GM23248 (cell line): ENCODE results near the gene ERBB4.

Experiments
- EZH2 ChIP-seq: fragments of 200-600 bp; sonication (generic); IDR thresholded peaks from 2 replicates; pipeline ENCODE4 v1.6.1; 2018; ENCODE audit warnings: antibody characterized with exemption, mild to moderate bottlenecking; ENCODE audit not compliant: insufficient read depth, poor library complexity, severe bottlenecking
- EZH2phosphoT487 ChIP-seq: fragments of 200-600 bp; sonication (generic); IDR thresholded peaks from 2 replicates; pipeline ENCODE4 v1.6.1; 2018; ENCODE audit warnings: antibody characterized with exemption, moderate library complexity, mild to moderate bottlenecking, low read depth; ENCODE audit not compliant: insufficient read depth

GRCh38 chr2:212245880-212246279, 292.7 kb downstream of the ERBB4 start:
- TF ChIP-seq EZH2phosphoT487 (no peak), EZH2 (no peak)
